HG03095 (cell line): ENCODE results near the gene IGFALS.
"Not testable (repeated sequence)": the region's sequence is repeated elsewhere in the genome, so short reads cannot be mapped to it uniquely, and the experiment has no call there.

ENCODE experiments used
- ATAC-seq: cut with Tn5 transposase; IDR thresholded peaks from one replicate; pipeline ENCODE4 v1.9.1; 2021; ENCODE audit warnings: moderate library complexity; ENCODE audit not compliant: unreplicated experiment

The IGFALS gene

DNA sequence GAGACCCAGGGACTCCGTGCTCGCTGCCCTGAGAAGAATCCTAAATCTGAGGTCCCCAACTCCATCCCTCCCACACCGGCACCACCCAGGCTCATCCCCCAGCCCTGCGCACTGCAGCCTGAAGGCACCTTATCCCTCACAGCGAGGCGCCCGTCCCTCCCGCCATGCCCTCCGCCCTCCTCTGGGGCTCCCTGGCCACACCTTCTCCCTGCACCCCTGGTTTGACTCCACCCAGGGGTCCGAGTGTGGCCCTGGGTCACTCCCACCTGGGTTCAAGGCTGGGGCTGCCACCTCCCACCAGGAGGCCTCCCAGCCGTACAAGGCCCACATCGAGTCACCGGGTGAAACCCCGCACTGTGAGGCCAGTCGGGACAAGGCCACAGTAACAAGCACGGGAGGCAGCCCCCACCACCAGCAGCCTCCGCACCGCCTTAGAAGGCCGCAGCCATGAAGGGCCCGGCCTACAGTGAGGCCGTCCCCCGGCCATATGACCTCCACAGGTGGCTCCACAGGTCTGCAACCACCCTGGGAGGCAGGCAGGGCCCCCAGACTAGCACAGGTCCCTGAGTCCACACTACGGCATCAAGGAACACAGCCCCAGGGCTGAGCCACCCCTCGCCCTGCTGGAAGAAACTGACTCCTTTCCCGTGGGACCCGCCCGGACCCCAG is 24.8 kb upstream of the IGFALS start:
- ATAC-seq: no peak

DNA sequence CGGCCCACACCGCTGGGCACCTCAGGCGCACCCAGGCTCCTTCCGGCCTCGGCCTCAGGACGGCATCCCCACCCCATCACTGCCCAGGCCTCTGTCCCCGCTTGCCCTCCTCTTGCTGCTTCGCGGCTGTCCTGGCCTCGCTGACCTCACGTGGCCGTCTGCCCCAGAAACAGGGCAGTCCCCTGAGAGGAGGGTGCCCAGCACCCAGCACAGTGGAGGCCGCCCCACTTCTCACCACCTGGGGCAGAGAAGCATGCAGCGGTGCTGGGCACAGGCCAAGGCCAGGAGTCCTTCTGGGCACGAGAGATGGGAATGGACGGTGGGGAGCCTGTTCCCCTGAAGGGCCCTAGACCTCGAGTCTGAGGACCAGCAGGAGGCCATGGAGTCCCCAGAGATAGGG is 24.2 kb upstream of the IGFALS start:
- ATAC-seq: no peak

DNA sequence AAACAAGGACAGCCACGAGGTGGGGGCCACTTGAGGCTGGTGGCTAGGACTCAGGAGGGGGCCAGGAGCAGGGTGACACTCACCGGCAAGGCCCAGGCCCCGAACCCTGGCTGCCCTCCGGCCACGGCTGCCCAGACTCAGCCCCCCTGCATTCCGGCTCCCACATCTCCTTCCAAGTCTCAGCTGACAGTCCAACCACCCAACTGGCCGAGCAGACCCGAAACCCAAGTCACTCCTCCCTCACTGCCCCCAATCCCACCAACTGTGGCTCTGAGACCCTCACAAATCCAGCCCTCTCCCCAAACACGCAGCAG is 23.7 kb upstream of the IGFALS start:
- ATAC-seq: no peak

DNA sequence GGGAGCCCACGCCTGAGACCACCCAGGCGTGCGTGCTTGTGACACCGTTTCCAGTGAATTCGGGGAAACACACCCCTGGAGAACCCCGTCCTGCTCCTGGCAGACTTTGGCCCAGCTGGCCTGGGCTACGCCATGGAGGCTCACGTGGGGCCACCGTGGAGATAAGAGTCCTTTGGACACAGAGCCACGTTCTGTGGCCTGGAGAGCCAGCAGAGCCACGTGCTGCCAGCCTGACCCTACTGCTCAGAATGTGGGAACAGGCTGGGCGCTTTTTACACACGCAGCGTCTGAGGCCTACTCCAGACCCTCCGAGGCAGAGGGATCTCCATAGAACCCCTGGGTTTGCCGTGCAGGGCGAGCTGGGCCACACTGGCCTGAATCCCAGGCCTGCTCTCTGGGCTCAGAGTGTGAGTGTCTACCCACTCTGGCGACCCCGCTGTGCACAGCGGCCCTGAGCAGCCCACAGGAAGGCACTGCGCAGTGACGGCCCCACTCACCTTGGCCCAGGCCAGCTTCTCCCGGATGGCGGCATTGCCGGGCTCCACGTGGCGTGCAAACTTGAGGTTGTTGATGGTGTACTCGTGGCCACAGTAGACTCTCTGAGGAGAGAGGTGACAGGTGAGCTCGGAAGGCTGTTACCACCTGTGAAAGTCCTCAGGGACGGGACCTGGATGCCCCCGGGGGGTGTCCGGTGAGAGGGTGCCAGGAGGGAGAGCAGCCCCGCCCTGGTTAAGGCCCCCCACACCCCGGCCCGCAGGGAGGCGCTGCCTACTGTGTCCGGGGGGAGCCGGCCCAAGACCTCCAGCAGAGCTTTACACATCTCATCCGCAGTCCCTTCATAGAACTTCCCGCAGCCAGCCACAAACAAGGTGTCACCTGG is 23.1 kb upstream of the IGFALS start:
- no peak for ATAC-seq

DNA sequence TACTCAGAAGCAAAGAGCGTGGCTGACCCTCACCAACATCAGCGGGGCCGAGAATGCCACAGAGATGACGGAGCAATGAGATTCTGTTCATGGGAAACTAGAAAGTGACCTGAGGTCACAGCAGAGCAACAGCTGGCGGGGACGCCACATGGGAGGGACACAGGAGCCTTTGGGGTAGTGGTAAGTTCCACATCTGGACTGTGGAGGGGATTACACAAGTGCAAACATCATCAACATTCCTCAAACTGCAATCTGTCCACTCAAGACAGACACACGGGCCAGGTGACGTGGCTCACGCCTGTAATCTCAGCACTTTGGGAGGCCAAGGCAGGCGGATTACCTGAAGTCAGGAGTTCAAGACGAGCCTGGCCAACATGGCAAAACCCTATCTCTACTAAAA is 22.0 kb upstream of the IGFALS start:
- no peak for ATAC-seq

DNA sequence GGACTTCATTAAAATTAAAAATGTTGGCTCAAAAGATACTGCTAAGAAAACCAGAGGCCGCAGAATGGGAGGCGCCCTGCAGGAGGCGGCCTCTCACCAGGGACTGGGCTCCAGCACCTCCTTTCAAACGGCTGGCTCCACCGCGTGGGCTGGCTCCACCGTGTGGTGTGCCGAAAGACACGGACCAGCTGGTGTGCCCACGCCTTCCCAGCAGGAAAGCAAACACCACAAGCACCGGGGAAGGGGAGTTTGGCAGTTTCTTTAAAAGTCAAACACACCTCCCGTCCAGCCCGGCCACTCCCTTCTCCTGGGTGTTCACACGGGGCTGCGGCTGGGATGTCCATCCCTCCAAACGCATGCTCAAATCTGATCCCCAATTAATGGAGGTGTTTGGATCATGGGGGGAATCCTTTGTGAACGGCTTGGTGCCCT is 19.2 kb upstream of the IGFALS start:
- no peak for ATAC-seq

DNA sequence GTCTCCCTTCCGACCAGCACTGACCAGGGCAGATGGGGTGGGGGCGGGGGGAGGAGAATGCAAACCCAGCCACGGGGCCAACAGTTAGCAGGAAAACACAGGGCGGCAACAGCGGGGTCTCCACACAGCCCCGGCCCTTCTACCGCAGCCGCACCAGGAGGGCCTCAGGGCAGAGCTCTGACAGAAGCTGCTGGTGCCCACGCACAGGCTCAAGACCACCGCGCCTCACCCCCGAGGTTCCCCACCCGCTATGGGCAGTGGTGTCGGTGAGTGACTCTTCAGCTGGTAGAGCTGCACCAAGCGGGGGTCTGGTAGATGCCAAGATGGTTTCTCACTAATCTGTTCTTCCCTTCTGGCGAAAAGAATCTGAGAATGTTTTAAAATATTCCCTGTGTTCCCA is 17.0 kb upstream of the IGFALS start:
- ATAC-seq: no peak

DNA sequence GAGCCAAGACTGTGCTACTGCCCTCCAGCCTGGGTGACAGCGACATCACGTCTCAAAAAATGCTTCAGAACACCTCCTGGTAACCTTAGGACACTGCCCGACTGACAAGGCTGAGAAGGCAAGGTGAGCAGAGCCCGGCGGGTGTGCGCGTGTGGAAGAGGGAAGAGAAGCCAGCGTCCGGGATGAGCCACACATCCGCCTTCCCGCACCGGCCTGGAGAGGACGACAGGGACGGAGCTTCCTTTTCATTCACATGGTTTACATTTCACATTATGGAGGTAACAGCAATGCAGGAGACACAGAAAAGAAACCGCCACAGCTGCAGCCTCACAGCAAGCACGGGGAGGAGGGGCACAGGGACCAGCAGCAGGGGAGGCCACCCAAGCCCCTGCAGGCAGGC is 16.6 kb upstream of the IGFALS start:
- ATAC-seq: no peak

DNA sequence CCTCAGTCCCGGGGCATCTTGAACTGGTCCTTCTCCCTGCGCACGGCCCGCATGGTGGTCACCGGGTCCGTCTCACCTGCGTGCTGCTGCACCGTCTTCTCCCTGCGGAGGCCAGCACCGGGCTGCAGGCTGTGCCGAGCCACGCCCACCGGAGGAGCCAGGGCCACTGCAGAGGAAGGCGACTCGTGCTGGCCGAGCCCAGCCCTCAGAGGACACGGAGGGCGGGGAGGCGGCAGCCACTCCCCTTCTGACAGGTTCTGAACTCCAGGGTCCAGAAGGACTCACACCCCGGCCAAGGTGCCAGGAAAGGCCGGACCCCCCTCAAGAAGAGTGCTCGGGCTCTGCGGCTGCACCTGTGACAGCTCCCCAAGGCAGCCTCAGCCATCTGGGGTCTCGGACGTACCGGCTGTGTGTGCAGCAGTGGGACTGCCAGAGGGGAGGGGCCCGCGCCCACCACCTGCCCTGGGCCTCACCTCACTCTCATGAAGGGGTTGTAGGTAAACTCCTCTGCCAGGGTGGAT is 15.8 kb upstream of the IGFALS start:
- no peak for ATAC-seq

DNA sequence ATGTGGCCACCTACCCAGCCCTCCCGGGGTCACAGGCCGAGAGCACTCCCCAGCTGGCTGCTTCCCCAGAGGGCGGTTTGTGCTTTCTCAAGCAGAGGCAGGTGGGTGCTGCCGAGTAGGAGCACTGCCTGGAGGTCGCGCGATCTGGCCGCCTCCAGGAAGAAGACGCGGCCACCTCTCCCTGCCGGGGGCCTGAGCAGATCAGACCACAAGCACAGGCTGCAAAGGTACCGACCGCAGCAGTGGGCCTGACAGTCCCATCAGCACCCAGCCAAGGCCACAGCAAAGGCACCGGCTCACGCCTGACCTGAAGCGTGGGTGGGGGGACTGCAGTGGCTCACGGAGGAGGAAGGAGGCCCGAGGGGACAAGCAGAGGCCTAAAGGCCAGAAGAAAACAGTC is 15.2 kb upstream of the IGFALS start:
- ATAC-seq: no peak

DNA sequence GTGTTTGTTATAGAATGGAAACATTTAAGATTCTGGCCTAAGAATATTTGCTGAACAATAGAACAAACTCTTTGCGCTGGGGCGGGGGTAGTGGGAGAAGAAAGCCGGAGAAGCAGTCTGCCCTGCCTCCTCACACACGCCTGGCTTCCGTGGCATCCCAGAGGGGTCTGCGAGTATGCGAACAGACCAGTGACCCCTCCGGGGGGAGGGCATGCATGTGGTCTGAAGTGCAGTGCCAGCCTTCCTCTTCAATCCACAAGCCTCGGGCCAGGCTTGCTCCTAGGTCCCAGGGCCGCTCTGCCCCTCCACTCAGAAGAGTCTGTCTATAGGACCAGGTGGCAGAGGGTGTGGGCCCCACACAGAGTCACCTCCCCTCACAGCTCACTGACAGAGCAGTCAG is 14.1 kb upstream of the IGFALS start:
- no peak for ATAC-seq

DNA sequence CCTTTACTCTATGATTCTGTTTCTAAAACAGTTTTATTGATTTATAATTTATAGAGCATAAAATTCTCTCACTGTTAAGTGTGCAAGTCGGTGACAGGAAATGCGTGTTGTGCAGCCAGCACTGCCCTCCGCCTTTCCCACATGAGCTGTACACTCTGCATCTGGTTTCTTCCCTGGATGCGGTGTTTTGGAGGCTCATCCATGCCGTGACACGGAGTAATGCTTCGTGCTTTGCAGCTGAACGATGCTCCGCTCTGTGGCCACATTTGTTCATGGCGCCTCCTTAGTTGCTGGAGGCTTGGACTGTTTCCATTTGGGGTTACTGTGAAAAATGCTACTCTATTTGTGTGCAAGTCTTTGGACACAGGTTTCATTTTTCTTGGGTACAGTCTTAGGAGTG is 7.2 kb upstream of the IGFALS start:
- ATAC-seq: no peak

DNA sequence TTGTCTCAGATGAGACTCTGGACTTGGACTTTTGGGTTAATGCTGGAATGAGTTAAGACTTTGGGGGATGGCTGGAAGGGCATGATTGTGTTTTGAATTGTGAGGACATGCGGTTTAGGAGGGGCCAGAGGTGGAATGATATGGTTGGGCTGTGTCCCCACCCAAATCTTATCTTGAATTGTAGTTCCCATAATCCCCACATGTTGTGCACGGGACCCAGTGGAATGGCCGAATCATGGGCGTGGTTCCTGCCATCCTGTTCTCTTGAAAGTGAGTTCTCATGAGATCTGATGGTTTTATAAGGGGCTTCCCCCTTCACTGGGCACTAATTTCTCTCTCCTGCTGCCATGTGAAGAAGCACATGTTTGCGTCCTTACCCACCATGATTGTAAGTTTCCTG is 5.8 kb upstream of the IGFALS start:
- not testable (repeated sequence) for ATAC-seq

DNA sequence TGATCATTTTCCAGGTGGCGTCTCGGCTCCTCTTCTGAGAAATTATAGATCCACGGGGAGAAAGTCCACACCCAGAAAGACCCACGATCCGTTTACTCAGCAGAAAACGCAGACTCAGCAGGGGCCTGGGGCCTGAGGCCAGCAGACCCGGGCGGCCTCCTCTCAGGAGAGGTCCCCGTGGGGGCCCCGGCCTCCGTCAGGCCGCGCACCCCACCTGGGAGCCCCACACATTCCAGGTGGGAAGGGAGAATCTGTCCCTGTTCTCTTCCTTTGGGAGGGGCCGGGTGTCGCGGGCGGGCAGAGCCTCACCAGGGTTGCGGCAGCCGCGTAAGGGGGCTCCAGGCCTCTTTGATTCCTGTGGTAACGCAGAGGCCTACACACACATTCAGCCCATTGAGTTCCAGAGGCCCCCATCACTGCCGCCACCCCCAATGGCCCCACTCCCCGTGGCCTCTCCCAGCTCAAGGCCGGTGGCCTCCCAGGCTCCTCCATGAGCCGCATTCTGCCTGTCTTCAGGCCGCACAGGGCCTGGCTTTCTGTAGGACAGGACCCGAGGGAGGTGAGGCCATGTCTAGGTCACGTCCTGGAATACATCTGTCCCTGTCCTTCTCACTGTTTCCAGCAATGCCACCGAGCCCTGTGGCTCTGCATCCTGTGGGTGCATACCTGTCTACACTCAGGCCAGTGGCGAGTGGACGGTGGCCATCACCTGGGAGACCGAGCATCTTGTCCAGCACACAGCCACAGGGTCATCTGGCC is 1.6 kb upstream of the IGFALS start:
- no peak for ATAC-seq

DNA sequence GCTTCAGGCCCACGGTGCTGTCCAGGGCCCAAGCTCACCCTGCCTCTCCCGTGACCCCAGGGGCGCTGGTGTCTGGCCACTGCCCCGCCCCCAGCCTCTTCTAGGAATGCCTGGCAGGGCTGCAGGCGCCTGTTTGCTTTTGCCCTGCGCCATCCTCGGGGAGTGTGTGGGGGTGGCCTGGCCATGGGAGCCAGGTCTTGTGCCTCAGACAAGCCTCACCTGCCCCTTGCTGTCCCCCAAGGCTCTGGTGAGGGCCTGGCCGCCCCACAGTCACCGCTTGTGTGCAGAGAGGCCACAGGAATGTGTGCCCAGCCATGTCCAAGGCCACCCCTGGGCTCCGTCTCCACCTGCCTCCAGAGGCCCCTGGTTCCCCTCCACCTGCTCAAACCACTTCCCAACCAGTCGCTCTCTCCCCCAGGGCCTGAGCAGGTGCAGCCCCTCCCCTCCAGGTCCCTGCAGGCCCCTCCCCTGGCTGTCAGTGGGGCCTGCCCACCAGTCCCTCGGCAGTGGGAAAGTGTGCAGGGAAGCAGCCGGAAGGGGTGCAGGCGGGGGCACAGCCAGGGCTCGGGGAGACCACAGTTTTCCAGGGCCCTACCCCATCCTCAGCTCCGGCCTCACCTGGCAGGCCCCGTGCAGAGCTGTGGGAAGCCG is 841 bp upstream of the IGFALS start:
- ATAC-seq: no peak

DNA sequence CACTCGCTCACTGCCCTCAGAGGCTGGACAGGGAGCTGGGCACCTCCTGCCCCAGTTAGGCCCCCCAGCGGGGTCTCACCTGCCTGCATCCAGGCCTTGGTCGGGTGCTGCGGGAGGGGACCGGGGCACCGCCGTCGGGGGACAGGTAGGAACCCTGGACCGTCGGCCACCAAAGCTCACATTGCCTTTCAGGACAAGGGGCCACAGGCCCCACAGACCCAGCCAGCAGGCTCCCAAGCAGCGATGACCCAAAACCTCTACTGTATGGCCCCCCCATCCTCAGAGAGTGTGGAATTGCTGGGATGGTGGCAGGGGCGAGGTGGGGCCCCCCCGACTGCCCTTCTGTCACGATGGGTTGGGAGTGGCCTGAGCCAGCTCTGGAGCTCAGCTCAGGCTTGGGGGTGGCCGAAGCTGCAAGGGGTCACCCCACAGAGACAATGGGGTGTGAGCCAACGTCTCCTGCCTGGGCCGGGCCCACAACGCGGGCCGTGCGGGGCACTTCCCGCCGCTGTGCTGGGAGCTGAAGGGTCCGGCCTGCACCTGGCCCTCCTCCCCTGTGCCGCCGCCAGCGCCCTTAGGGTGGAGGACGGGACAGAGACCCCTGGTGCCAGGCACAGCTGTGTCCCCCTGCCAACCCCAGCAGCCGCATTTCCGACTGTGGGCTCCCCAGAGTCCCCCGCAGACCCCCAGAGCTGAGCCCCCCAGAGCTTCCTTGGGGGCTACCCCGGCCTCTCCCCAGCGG is 498 bp downstream of the IGFALS start:
- no peak for ATAC-seq

DNA sequence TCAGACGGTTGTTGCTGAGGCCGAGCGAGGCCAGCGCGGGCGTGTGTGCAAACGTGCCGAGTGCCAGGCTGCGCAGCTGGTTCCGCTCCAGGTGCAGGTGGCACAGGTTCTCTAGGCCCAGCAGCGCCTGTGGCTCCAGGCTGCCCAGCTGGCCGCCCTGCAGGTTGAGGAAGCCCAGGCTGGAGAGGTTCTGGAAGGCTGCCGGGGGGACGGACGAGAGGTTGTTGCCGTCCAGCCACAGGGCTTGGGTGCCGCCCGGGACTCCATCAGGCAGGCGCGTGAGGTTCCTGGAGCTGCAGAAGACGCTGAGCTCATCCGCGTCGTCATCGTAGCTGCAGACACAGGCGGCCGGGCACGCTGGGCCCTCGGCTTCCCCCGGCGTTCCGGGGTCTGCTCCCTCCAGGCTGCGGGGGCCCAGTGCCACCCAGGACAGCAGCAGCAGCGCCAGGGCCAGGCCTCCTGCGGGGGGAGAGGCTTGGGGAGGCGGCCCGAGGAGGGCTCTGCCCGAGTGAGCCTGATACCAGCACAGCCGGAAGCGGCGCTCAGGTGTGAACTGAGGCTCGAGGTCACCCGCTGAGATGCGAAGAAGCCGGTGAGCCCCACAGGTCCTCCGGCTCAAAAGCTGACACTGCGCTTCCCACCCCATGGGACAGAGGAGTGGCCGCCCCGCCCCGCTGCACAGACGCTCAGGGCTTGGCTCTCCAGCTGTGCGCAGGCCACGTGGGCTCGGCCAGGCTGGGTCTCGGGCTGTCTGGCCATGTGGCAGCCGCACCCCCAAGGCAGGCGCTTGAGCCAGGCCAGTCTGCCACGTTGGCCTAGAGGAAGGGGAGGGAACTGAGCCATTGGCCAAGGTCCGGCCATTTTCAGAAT is 1.3 kb downstream of the IGFALS start:
- no peak for ATAC-seq

DNA sequence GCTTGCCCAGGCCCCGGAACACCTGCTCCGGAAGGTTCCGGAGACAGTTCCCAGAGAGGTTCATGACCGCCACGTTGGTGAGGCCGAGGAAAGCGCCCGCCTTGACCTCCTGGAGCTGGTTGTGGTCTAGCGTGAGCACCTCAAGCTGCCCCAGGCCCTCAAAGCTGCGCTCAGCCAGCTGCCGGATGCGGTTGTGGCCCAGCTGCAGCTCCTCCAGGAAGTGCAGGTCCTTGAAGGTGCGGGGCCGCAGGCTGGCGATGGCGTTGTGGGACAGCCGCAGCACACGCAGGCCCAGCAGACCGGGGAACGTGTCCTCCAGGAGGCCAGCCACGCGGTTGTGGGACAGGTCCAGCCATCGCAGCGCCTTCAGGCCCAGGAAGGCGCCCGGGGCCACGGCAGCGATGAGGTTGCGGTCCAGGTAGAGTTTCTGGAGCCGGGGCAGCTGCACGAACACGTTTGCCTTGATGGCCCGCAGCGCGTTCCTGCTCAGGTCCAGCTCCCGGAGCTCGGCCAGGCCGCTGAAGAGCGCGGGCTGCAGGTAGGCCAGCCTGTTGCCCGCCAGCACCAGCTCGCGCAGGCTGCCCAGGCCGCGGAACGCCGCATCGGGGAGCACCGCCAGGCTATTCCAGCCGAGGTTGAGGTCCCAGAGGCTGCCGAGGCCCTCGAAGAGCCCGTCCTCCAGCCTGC is 2.1 kb downstream of the IGFALS start:
- ATAC-seq: no peak
